ENCODE results near the gene GDPD5. TPM values are rescaled to one million over a fixed set of nuclear protein-coding genes. Genes with fewer than 3 reads are reported as not detected.
A peak's percentile ranks its signal among the peaks of the same experiment; 100 is the strongest.

Gene GDPD5
- total RNA-seq: 8.7 TPM
- polyA plus RNA-seq: 17.9 TPM

DNA sequence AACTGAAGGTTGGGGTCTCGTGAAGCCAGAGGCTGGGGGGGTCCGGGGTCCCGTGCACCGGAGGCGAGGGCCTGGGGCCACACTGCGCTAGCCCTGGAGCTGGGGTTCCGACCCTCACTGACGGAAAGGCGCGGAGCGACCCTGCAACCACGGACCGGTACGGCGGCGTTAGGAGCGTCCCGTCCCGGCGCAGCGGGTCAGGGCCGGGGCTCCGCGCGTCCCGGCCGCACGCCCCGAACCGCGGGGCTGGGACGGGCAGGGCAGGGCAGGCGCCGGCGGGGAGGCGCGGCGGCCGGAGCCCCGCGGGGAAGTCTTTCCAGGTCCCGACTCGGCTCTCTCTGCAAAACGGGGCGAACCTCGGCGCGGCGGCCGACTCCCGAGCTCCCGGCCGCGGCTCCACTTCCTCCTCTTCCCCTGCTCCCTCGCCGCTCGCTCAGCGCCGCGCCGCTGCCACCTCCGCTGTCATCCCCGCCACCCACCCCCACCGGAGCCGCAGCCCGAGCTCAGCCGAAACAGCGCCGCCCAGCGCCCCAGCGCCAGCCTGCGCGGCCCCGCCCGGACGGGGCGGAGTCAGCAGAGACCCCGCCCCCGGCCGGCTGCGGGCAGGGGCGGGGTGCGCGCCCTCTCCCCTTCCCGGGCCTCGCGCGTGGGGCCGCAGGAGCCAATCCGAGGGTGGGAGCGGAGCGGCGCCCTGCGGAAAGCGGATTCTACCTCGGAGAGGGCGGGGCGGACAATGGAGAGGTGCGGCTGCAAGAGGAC lies at the start of gene GDPD5:
GDPD5 (minus strand) TSS at position 509 of the 759 bp plus-strand sequence. CDS start 48,206 bp downstream, outside the sequence.
- no peak for DNase-seq (ENCODE audit: extremely low spot score)
- H3K4me3 ChIP-seq (ENCODE audit: low read depth, low read length): peak within 1 kb of the TSS; percentile 77
- H3K4me1 ChIP-seq (ENCODE audit: insufficient read depth): no peaks in the 10 kb centered on the region
- under 1% methylated on average over 99 of the region's 99 CpGs for whole genome bisulfite sequencing
- no peaks in the 10 kb centered on the region for H3K36me3 ChIP-seq (ENCODE audit: insufficient read depth)
- H3K27ac ChIP-seq (ENCODE audit: low read depth): no peak within 1 kb of the TSS

DNA sequence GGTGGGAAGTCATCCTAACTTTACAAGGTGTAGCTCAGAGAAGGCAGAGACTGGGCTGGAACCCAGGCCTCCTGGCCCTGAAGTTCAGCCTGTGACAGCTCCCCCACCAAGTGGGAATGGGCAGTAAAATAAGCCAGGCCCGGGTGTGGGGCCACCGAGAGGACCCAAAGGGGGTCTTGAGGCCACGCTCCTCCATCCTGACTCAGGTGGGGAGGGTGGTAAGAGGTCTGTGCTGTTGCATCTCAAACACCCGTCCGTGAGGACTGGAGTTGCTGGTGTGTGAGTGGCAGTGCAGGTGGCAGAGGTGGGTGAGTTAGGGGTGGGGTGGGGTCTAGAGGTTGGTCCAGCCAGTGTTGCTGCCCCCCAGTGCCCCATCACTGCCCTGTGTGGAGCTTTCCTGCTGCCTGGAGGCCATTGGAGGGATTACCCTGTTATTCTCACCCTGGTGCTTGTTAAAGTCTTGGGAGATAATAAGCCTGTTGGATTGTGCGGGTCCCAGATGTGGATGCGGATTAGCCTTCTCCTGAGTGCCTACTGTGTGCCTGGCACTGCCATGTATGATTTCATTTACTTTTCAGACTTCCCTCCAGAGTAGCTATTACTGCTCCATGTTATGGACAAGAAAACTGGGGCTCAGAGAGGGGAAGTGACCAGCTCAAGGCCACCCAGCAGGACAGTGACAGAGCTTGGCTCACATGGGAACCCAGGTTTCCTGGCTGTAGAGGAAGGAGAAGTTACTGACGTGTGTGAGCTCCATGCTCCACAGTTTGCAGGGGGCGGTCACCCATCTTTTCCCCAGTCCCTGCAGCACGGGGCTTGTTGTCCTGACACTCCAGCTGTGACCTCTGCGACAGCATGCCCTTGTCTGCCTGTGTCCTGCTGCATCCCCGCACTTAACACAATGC lies 49.2 kb upstream of the GDPD5 start:
- H3K27ac ChIP-seq (ENCODE audit: low read depth): no peak overlapping the region
- H3K4me1 ChIP-seq (ENCODE audit: insufficient read depth): no peaks in the 10 kb centered on the region
- no peak for DNase-seq (ENCODE audit: extremely low spot score)
- WGBS: 62% methylated on average over 12 of the region's 12 CpGs
- peaks cover 7% of the 10 kb centered on the region for H3K36me3 ChIP-seq (ENCODE audit: insufficient read depth)
- no peak overlapping the region for H3K4me3 ChIP-seq (ENCODE audit: low read depth, low read length)

GRCh38 chr11:75572744-75573143 lies 47.0 kb upstream of the GDPD5 start:
- Histone ChIP-seq H3K27ac (ENCODE audit: low read depth) (no peak overlapping the region), H3K4me3 (ENCODE audit: low read depth, low read length) (no peak overlapping the region), H3K36me3 (ENCODE audit: insufficient read depth) (peaks cover 15% of the 10 kb centered on the region), H3K4me1 (ENCODE audit: insufficient read depth) (no peaks in the 10 kb centered on the region)
- no peak for DNase-seq (ENCODE audit: extremely low spot score)
- WGBS: 52% methylated on average over 8 of the region's 8 CpGs

DNA sequence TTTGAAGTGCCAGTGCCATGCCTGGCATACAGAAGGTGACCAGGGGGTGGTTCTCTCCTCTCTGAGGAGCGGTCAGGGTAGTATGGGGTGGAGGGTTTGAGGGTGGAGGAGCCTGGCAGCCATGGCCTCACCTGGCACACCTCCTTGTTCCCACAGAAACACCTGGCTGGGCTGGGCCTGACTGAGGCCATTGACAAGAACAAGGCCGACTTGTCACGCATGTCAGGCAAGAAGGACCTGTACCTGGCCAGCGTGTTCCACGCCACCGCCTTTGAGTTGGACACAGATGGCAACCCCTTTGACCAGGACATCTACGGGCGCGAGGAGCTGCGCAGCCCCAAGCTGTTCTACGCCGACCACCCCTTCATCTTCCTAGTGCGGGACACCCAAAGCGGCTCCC lies 45.9 kb upstream of the GDPD5 start:
- Histone ChIP-seq H3K4me3 (ENCODE audit: low read depth, low read length) (no peak overlapping the region), H3K36me3 (ENCODE audit: insufficient read depth) (peaks cover 15% of the 10 kb centered on the region), H3K4me1 (ENCODE audit: insufficient read depth) (no peaks in the 10 kb centered on the region), H3K27ac (ENCODE audit: low read depth) (no peak overlapping the region)
- WGBS: 95% methylated on average over 14 of the region's 14 CpGs
- DNase-seq (ENCODE audit: extremely low spot score): no peak

- H3K4me1 ChIP-seq (ENCODE audit: insufficient read depth): no peaks in the 10 kb centered on the region
- WGBS: 63% methylated on average over 9 of the region's 9 CpGs
- H3K36me3 ChIP-seq (ENCODE audit: insufficient read depth): peaks cover 15% of the 10 kb centered on the region
- no peak overlapping the region for H3K27ac ChIP-seq (ENCODE audit: low read depth)
- no peak overlapping the region for H3K4me3 ChIP-seq (ENCODE audit: low read depth, low read length)
- DNase-seq (ENCODE audit: extremely low spot score): no peak
These were observed 44.9 kb upstream of the GDPD5 start for GRCh38 chr11:75570559-75571139.

GRCh38 chr11:75568616-75569219 lies 43.0 kb upstream of the GDPD5 start:
- DNase-seq (ENCODE audit: extremely low spot score): no peak
- no peak overlapping the region for H3K4me3 ChIP-seq (ENCODE audit: low read depth, low read length)
- no peaks in the 10 kb centered on the region for H3K4me1 ChIP-seq (ENCODE audit: insufficient read depth)
- H3K36me3 ChIP-seq (ENCODE audit: insufficient read depth): peaks cover 15% of the 10 kb centered on the region
- H3K27ac ChIP-seq (ENCODE audit: low read depth): no peak overlapping the region
- WGBS: 79% methylated on average over 14 of the region's 14 CpGs

- no peak overlapping the region for H3K27ac ChIP-seq (ENCODE audit: low read depth)
- H3K4me3 ChIP-seq (ENCODE audit: low read depth, low read length): no peak overlapping the region
- H3K4me1 ChIP-seq (ENCODE audit: insufficient read depth): no peaks in the 10 kb centered on the region
- WGBS: 81% methylated on average over 6 of the region's 6 CpGs
- H3K36me3 ChIP-seq (ENCODE audit: insufficient read depth): peaks cover 15% of the 10 kb centered on the region
- no peak for DNase-seq (ENCODE audit: extremely low spot score)
These were observed 42.2 kb upstream of the GDPD5 start for GRCh38 chr11:75567971-75568370.

DNA sequence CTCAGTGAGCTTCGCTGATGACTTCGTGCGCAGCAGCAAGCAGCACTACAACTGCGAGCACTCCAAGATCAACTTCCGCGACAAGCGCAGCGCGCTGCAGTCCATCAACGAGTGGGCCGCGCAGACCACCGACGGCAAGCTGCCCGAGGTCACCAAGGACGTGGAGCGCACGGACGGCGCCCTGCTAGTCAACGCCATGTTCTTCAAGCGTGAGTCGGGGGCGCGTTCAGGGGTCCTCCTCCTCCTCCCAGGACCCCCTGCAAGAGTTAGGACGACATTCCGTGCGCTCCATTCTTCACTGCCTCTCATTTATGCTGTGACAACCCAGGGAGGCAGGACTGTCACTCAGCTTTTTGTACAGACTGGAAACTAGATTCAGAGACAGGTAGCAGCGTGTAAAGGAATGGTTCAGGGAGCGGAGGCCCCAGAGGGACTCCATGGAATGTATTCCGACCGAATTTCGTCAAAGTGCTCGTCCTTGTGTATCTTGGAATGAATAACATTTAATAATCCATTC lies 41.1 kb upstream of the GDPD5 start:
- Histone ChIP-seq H3K36me3 (ENCODE audit: insufficient read depth) (peaks cover 13% of the 10 kb centered on the region), H3K27ac (ENCODE audit: low read depth) (no peak overlapping the region), H3K4me3 (ENCODE audit: low read depth, low read length) (no peak overlapping the region), H3K4me1 (ENCODE audit: insufficient read depth) (no peaks in the 10 kb centered on the region)
- DNase-seq (ENCODE audit: extremely low spot score): no peak
- 89% methylated on average over 34 of the region's 34 CpGs for WGBS

GRCh38 chr11:75565916-75566762 lies 40.4 kb upstream of the GDPD5 start:
- no peaks in the 10 kb centered on the region for H3K4me1 ChIP-seq (ENCODE audit: insufficient read depth)
- peak overlapping the region; percentile 54 for H3K27ac ChIP-seq (ENCODE audit: low read depth)
- peaks cover 11% of the 10 kb centered on the region for H3K36me3 ChIP-seq (ENCODE audit: insufficient read depth)
- no peak for DNase-seq (ENCODE audit: extremely low spot score)
- WGBS: 80% methylated on average over 43 of the region's 43 CpGs
- no peak overlapping the region for H3K4me3 ChIP-seq (ENCODE audit: low read depth, low read length)

DNA sequence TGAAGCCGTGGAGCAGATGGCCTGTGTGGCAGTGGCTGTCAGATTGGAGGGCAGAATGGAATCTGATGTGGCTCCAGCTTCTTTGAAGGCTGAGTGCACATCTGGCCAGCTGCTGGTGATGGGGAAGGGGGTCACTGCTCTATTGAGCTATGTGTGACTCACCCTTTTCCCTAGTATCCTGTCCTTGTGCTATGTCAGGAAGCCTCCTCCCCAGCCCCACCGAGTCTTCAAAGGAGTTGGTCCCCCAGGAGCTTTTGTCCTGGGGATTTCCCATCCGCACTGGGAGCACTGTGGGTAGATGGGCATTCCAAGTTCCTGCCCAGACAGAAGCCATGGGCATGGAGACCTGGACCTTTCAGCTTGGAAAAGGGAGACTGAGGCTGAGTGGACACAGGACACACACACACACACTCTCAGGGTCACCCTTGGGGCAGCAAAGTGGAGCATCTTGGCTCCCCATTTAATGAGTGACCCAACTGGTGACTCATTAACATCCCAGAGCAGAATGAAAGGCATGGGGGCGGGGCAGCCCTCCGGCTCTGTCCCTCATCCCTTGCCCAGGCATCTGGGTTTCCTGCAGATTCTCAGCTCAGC lies 39.6 kb upstream of the GDPD5 start:
- H3K4me1 ChIP-seq (ENCODE audit: insufficient read depth): no peaks in the 10 kb centered on the region
- H3K36me3 ChIP-seq (ENCODE audit: insufficient read depth): peaks cover 8% of the 10 kb centered on the region
- no peak for DNase-seq (ENCODE audit: extremely low spot score)
- H3K27ac ChIP-seq (ENCODE audit: low read depth): peak overlapping the region; percentile 54
- no peak overlapping the region for H3K4me3 ChIP-seq (ENCODE audit: low read depth, low read length)
- WGBS: 22% methylated on average over 5 of the region's 5 CpGs

DNA sequence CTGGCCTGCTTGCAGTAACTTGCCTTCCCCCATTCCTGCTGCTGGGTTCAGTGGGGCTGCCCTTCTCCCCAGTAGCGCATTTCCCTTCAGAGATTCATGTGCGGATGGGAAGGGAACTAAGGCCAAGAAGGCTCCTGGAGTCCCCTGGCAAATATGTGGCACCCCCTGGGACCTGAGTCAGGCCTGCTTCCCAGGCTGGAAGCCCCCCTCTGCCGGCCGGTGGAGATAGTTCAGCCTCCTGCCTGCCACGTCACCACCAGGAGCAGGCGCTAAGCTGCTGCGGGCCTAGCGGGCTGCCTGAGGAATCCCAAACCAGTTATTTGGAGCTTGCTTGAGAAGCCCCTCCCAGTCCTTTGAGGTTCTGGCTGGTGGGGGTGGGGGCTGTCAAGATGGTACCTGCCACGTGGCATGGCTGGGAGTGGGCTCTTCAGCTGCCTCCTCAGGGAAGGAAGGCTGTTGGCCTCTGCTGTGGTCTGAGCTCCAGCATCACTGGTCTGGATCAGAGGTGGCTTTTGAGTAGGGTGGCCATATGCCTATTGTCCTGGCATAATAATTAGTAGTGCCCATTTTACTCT lies 38.3 kb upstream of the GDPD5 start:
- no peak for DNase-seq (ENCODE audit: extremely low spot score)
- WGBS: 9% methylated on average over 9 of the region's 9 CpGs
- Histone ChIP-seq H3K4me1 (ENCODE audit: insufficient read depth) (no peaks in the 10 kb centered on the region), H3K27ac (ENCODE audit: low read depth) (peak overlapping the region; percentile 92), H3K36me3 (ENCODE audit: insufficient read depth) (peaks cover 4% of the 10 kb centered on the region), H3K4me3 (ENCODE audit: low read depth, low read length) (peak overlapping the region; percentile 65)

- peak overlapping the region; percentile 65 for H3K4me3 ChIP-seq (ENCODE audit: low read depth, low read length)
- DNase-seq (ENCODE audit: extremely low spot score): no peak
- no peaks in the 10 kb centered on the region for H3K36me3 ChIP-seq (ENCODE audit: insufficient read depth)
- H3K4me1 ChIP-seq (ENCODE audit: insufficient read depth): no peaks in the 10 kb centered on the region
- H3K27ac ChIP-seq (ENCODE audit: low read depth): peak overlapping the region; percentile 92
- 8% methylated on average over 5 of the region's 5 CpGs for WGBS
These were observed 37.8 kb upstream of the GDPD5 start for GRCh38 chr11:75563501-75563977.
